RWPE1 (cell line): ENCODE results near the gene CACNA1F.

Source experiments
- CTCF ChIA-PET: fragments of 350-600 bp; sonication (Branson Sonifier 250); formaldehyde crosslinking; extraction: SDS; loops from one replicate; lab custom pipeline; 2021; lab: Yijun Ruan, JAX
- POLR2A ChIA-PET: fragments of 400-600 bp; formaldehyde crosslinking; extraction: SDS; loops from one replicate; lab custom pipeline; 2020; ENCODE audit warnings: antibody characterized with exemption; ENCODE audit not compliant: low non-redundant PET; lab: Yijun Ruan, JAX
- DNase-seq: peaks from one replicate; pipeline ENCODE4 v3.0.0; 2012; ENCODE audit warnings: low spot score
- H3K27ac ChIP-seq: fragments of 450-650 bp; 2 replicates; pipeline ENCODE4 v1.5.1; 2017
- TF ChIP-seq, protein P1 (sequence below): fragments of 450-650 bp; conservative IDR thresholded peaks from 2 replicates; pipeline ENCODE4 v1.5.1; 2017; ENCODE audit warnings: low read depth, mild to moderate bottlenecking

CACNA1F gene

DNA sequence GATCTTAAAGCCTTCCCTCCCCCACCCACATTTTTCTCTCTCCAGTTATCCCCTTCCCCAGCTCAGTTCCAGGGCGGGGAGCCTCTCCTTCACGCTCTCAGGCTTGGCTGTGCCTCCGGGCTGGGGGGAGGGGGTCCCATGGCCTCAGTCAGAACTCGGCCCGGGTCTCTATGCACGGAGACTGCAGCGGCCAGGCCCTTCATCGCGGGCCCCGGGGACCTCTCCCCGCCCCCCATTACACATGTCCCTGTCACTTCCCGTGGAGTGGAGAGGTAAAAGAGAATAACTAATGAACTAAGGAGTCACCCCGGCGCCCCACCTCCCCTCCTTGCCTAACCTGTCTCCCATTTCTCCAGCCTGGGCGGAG is 46.1 kb downstream of the CACNA1F start:
- ChIA-PET CTCF (no interaction called here), POLR2A (no interaction called here)
- DNase-seq, result no peak
- H3K27ac ChIP-seq, result peak overlapping the region; percentile 93
- TF ChIP-seq, protein P1, sequence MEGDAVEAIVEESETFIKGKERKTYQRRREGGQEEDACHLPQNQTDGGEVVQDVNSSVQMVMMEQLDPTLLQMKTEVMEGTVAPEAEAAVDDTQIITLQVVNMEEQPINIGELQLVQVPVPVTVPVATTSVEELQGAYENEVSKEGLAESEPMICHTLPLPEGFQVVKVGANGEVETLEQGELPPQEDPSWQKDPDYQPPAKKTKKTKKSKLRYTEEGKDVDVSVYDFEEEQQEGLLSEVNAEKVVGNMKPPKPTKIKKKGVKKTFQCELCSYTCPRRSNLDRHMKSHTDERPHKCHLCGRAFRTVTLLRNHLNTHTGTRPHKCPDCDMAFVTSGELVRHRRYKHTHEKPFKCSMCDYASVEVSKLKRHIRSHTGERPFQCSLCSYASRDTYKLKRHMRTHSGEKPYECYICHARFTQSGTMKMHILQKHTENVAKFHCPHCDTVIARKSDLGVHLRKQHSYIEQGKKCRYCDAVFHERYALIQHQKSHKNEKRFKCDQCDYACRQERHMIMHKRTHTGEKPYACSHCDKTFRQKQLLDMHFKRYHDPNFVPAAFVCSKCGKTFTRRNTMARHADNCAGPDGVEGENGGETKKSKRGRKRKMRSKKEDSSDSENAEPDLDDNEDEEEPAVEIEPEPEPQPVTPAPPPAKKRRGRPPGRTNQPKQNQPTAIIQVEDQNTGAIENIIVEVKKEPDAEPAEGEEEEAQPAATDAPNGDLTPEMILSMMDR, result no peak

DNA sequence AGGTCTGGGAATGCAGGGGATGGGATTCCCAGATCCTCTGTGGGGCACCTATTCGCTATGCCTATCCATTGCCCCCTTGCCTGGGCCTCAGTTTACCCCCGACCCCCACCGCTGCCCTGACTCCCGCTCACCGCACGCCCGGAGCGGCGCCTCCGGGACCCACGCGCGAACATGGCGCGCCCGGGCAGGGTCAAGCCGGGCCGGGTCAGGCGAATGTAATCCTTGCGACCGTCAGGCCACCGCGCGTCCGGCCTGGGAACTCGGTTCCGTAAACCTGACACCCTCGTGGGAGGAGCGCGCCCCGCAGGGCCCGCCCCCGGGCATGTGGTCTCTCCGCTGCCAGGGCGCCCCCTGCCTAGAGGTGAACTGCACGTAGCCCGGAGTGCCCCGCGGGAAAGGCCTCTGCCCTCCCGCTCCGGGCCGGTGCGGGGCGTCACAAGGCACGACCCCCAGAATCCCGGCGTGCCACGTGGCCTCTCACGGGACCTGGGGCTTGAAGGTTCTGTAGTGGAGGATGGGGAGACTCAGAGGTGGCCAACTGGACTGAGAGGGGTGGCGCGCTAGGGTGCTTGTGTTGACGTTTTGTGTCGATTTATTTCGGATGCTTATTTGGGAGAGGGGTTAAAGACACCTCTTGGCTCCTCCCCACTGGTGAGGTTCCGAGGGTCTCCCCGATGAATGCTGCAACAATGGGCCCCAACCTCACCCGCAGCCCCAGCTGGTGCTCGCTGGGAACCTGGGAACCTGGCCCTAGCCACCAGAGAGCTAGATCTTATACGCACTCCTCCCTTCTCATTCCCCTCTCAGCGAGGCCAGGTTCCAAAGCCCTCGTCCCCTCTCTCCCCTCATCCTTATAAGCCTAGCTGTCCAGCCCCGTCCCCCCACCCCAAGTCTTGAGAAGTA is 46.8 kb downstream of the CACNA1F start, which contains the start of gene PRICKLE3:
PRICKLE3 (minus strand) TSS at position 249 of the 903 bp plus-strand sequence; CDS start at position 173, 76 bp downstream.
- POLR2A ChIA-PET, result no interaction called here
- peak within 1 kb of the TSS; percentile 93 for H3K27ac ChIP-seq
- CTCF ChIA-PET, result no interaction called here
- no peak for DNase-seq
- TF ChIP-seq, protein P1, result peak; percentile 40

DNA sequence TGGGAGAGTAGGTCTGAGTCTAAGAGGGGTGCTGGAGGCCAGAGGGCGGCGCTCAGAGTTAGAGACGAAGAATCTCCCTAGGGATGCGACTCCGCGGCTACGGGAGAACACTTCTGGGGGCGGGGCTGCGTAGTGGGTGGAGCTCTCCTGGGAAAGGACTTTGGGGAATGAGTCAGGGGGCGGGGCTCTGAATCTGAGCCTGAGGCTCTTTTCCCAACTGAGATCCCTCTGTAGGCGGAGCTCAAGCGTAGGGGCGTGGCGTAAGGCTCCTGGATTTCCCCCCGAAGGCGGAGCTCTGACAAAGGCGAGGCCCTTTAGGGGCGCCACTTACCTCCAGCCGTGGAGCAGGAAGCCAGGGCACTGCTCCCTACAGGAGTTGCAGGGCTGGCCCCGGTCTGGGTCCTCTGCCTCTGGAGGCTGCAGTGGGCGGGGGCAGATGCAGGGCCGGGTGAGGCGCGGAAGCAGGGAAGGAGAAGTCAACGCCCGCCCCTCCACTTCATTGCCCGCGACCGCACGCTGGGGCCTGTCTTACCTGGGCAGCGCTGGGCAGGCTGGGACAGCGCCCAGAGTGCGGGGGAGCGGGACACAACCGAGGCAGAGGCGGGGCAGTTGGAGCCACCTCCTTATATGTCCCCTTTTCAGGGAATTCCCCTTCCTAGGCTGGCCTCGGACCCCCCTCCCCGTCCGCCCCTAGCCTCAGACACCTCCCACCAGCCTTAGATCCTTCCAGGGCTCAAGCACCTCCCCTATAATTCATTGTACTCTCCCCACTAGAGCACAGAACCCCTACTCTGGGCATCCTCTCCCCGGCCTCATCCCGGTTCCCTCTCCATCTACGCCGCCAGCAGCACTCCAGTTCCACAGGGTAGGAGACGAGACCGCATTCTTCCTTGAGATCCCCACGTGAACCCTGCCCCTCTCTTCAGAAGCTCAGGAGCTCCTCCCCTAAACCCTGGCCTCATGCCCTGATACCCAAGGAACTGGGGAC is 48.6 kb downstream of the CACNA1F start:
- POLR2A ChIA-PET, result interaction anchor here (1.0 to 1.7 kb wide), 2 partner anchors 8 to 18 kb away, joined by 4 to 6 read pairs; no protein-coding TSS in a partner anchor
- peak; percentile 76 for DNase-seq
- TF ChIP-seq, protein P1, result no peak
- CTCF ChIA-PET, result interaction anchor here (0.6 kb wide), 1 partner anchor 122 kb away, joined by 5 read pairs; no protein-coding TSS in a partner anchor
- H3K27ac ChIP-seq, result peak overlapping the region; percentile 93

DNA sequence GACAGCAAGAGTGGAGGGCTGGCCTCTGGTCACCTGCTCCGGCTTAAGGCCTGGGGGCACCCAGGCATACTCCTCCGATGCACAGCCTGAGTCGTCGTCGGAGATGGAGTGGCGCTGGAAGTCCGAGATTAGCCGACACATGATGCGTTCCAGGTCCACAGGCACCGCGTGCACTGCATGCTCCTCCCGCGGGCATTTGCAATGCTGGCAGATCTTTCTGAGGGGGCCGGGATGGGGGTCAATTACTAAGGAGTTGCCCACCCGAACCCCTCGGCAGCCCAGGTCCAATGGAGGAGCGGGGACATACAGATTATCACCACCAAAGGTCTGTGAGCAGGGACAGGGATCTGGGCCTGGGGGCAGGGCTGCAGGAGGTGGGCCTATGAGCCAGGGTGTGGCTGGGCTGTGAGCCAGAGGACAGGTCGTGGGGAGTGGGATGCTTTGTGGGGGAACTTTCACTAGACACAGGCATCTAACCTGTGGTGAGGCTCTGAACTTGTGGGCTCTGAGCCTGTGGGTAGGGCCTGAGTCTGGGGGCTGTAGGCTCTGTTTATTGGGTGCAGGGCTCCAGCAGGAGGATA is 49.3 kb downstream of the CACNA1F start:
- DNase-seq, result no peak
- ChIA-PET POLR2A (interaction anchor here (1.7 kb wide), 1 partner anchor 17 kb away, joined by 6 read pairs; no protein-coding TSS in a partner anchor), CTCF (interaction anchor here (0.6 kb wide), 1 partner anchor 121 kb away, joined by 5 read pairs; no protein-coding TSS in a partner anchor)
- peak overlapping the region; percentile 93 for H3K27ac ChIP-seq
- TF ChIP-seq, protein P1, result no peak

DNA sequence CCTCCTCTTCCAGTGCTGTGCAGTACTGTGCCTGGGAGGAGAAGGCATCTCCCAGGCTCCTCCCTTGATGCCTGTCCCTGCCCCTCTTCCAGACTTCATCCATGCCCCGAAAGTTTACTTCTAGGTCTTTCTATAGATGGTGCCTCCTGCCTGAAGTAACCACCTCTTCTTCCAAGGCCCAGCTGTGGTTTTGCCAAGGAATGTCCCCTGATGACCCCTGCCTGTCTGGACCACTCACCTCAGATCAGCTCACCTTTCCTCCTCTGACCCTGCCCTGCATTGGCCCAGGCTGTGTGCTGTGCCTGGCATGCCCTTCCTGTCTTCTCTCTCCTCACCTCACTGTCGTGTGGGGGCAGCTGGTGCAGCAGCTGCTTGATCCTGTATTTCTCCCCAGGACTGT is 53.8 kb downstream of the CACNA1F start:
- ChIA-PET POLR2A (interaction anchor here (0.7 kb wide), 1 partner anchor 24 kb away, joined by 12 read pairs; no protein-coding TSS in a partner anchor), CTCF (no interaction called here)
- no peak for DNase-seq
- H3K27ac ChIP-seq, result peak overlapping the region; percentile 97
- TF ChIP-seq, protein P1, result no peak
